HG02763 (cell line): ENCODE results near the gene CYSTM1.

Source experiments
- ATAC-seq: cut with Tn5 transposase; IDR thresholded peaks from one replicate; pipeline ENCODE4 v1.9.1; 2021; ENCODE audit warnings: mild to moderate bottlenecking, moderate library complexity; ENCODE audit not compliant: unreplicated experiment

The CYSTM1 gene

GRCh38 chr5:140205216-140205615 lies 30.2 kb downstream of the CYSTM1 start:
- ATAC-seq, result no peak

GRCh38 chr5:140205952-140206351 lies 31.0 kb downstream of the CYSTM1 start:
- ATAC-seq, result no peak

GRCh38 chr5:140207250-140207964 lies 32.4 kb downstream of the CYSTM1 start:
- peak; percentile 76 for ATAC-seq

GRCh38 chr5:140208065-140208464 lies 33.1 kb downstream of the CYSTM1 start:
- ATAC-seq, result no peak

- ATAC-seq, result peak; percentile 72
Observed at GRCh38 chr5:140213370-140213983, 38.5 kb downstream of the CYSTM1 start.

- no peak for ATAC-seq
Observed at GRCh38 chr5:140214831-140215230, 39.8 kb downstream of the CYSTM1 start.

GRCh38 chr5:140215276-140215675 lies 40.3 kb downstream of the CYSTM1 start:
- ATAC-seq, result no peak

GRCh38 chr5:140216478-140217074 lies 41.6 kb downstream of the CYSTM1 start:
- ATAC-seq, result no peak

GRCh38 chr5:140217299-140218026 lies 42.5 kb downstream of the CYSTM1 start:
- ATAC-seq, result no peak

GRCh38 chr5:140219068-140219991 lies 44.3 kb downstream of the CYSTM1 start:
- ATAC-seq, result peak; percentile 18

GRCh38 chr5:140220032-140220697 lies 45.2 kb downstream of the CYSTM1 start:
- ATAC-seq, result peak; percentile 49

GRCh38 chr5:140220698-140221064 lies 45.7 kb downstream of the CYSTM1 start:
- no peak for ATAC-seq

GRCh38 chr5:140221697-140222223 lies 46.8 kb downstream of the CYSTM1 start:
- ATAC-seq, result no peak

- no peak for ATAC-seq
Observed at GRCh38 chr5:140222416-140222815, 47.4 kb downstream of the CYSTM1 start.

- ATAC-seq, result no peak
Observed at GRCh38 chr5:140223567-140223966, 48.6 kb downstream of the CYSTM1 start.

- no peak for ATAC-seq
Observed at GRCh38 chr5:140224658-140225057, 49.7 kb downstream of the CYSTM1 start.

GRCh38 chr5:140225396-140225795 lies 50.4 kb downstream of the CYSTM1 start:
- ATAC-seq, result no peak

- no peak for ATAC-seq
Observed at GRCh38 chr5:140227046-140227445, 52.1 kb downstream of the CYSTM1 start.

- no peak for ATAC-seq
Observed at GRCh38 chr5:140228364-140228837, 53.4 kb downstream of the CYSTM1 start.

- no peak for ATAC-seq
Observed at GRCh38 chr5:140230373-140230772, 55.4 kb downstream of the CYSTM1 start.
